Neural progenitor cell (in vitro differentiated cells): ENCODE results near the gene KRT35.

ENCODE experiments used
- CTCF ChIP-seq: fragments of 200-600 bp; sonication (generic); IDR thresholded peaks from 2 replicates; pipeline ENCODE4 v1.5.1; 2017; ENCODE audit warnings: antibody characterized with exemption, mild to moderate bottlenecking
- EZH2 ChIP-seq: fragments of 200-600 bp; sonication (generic); IDR thresholded peaks from 2 replicates; pipeline ENCODE4 v1.6.1; 2017; ENCODE audit warnings: antibody characterized with exemption, mild to moderate bottlenecking, moderate library complexity
- EZH2phosphoT487 ChIP-seq: fragments of 200-600 bp; sonication (generic); IDR thresholded peaks from 2 replicates; pipeline ENCODE4 v1.6.1; 2017; ENCODE audit warnings: antibody characterized with exemption

DNA sequence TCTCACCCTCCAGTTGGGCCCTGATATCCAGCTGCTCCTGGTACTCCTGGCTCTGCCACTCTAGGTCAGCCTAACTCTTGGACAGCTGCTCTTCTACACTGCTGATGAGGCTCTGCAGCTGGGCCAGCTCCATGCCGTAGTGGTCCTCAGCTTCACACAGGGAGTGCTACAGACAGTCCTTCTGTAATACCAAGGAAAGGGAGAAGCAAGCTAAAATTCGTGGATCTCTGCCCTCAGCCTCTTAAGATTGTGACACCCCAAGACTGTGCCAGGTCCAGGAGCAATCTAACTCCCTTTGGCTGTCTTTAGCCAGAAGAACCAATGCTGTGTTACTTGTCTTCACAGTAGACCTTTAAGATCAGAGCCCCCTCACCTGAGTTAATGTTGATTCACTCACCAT, 32.4 kb downstream of the KRT35 start:
- no peak for TF ChIP-seq CTCF
- no peak for TF ChIP-seq EZH2
- TF ChIP-seq EZH2phosphoT487: no peak
